Neuronal stem cell (in vitro differentiated cells): Measurements from ENCODE around the gene JAK2.

Source experiments
- DNase-seq: peaks from one replicate; pipeline ENCODE4 v3.0.0-alpha.2; 2013; ENCODE audit warnings: low spot score
- H2AFZ ChIP-seq: one replicate; pipeline ENCODE4 v1.6.1; 2013; ENCODE audit warnings: mild to moderate bottlenecking, low read length, inconsistent platforms
- H2AK5ac ChIP-seq: 2 replicates; pipeline ENCODE4 v1.6.1; 2013; ENCODE audit warnings: low read depth, mild to moderate bottlenecking, inconsistent platforms, low read length, moderate library complexity, mixed read lengths
- H2BK120ac ChIP-seq: 2 replicates; pipeline ENCODE4 v1.6.1; 2013; ENCODE audit warnings: low read depth, mild to moderate bottlenecking, inconsistent platforms, low read length, moderate library complexity, mixed read lengths
- H2BK12ac ChIP-seq: one replicate; pipeline ENCODE4 v1.6.1; 2013; ENCODE audit warnings: low read length, inconsistent platforms
- H2BK15ac ChIP-seq: 2 replicates; pipeline ENCODE4 v1.6.1; 2013; ENCODE audit warnings: mild to moderate bottlenecking, low read length, inconsistent platforms, mixed read lengths
- H2BK5ac ChIP-seq: one replicate; pipeline ENCODE4 v1.6.1; 2013; ENCODE audit warnings: inconsistent platforms, mild to moderate bottlenecking, low read length, moderate library complexity
- H3K14ac ChIP-seq: one replicate; pipeline ENCODE4 v1.6.1; 2013; ENCODE audit warnings: low read length, inconsistent platforms
- H3K18ac ChIP-seq: 2 replicates; pipeline ENCODE4 v1.6.1; 2013; ENCODE audit warnings: low read length, inconsistent platforms
- H3K23ac ChIP-seq: 2 replicates; pipeline ENCODE4 v1.6.1; 2013; ENCODE audit warnings: low read depth, mild to moderate bottlenecking, mixed read lengths, low read length, inconsistent platforms; ENCODE audit not compliant: poor library complexity
- H3K27ac ChIP-seq: replicated peaks from 3 replicates; pipeline ENCODE4 v1.5.1; 2013; ENCODE audit warnings: low read length, inconsistent platforms
- H3K27me3 ChIP-seq, 3 experiments: 2 replicates each; pipeline ENCODE4 v1.6.1; 2013; ENCODE audit warnings: low read length in 3 of 3, mild to moderate bottlenecking in 2 of 3, inconsistent platforms in 1 of 3, low read depth in 1 of 3, mixed read lengths in 1 of 3, moderate library complexity in 1 of 3; ENCODE audit not compliant: control insufficient read depth in 3 of 3, insufficient read depth in 3 of 3
- H3K36me3 ChIP-seq, 2 donors: replicated peaks in 1 of 2; 2 replicates each; pipeline ENCODE4 v1.6.1; 2013; ENCODE audit warnings: low read length in 2 of 2; ENCODE audit not compliant: control insufficient read depth in 2 of 2, insufficient read depth in 2 of 2
- H3K4ac ChIP-seq: 2 replicates; pipeline ENCODE4 v1.6.1; 2013; ENCODE audit warnings: inconsistent platforms, mild to moderate bottlenecking, low read length, moderate library complexity
- H3K4me1 ChIP-seq, 2 donors: 1 replicate in 1 of 2; 2 replicates in 1 of 2; pipeline ENCODE4 v1.6.1; 2013; ENCODE audit warnings: low read length in 2 of 2, low read depth in 1 of 2; ENCODE audit not compliant: control insufficient read depth in 2 of 2, insufficient read depth in 1 of 2
- H3K4me2 ChIP-seq: one replicate; pipeline ENCODE4 v1.6.1; 2013; ENCODE audit warnings: mild to moderate bottlenecking, low read length, inconsistent platforms; ENCODE audit not compliant: insufficient read depth, poor library complexity, severe bottlenecking
- H3K4me3 ChIP-seq, 2 donors: 2 replicates each; pipeline ENCODE4 v1.5.1; 2013; ENCODE audit warnings: low read length in 2 of 2, mild to moderate bottlenecking in 2 of 2, inconsistent platforms in 1 of 2, moderate library complexity in 1 of 2
- H3K79me1 ChIP-seq: one replicate; pipeline ENCODE4 v1.6.1; 2013; ENCODE audit warnings: low read depth, mild to moderate bottlenecking, inconsistent platforms, low read length, moderate library complexity
- H3K9ac ChIP-seq: one replicate; pipeline ENCODE4 v1.6.1; 2013; ENCODE audit warnings: mild to moderate bottlenecking, low read depth, low read length, inconsistent platforms; ENCODE audit not compliant: poor library complexity
- H3K9me3 ChIP-seq, 2 donors: replicated peaks in 1 of 2; 2 replicates each; pipeline versions ENCODE3 to v1.6.1; 2013; ENCODE audit warnings: low read length in 2 of 2, mild to moderate bottlenecking in 2 of 2, inconsistent platforms in 1 of 2, low read depth in 1 of 2, mixed read lengths in 1 of 2, moderate library complexity in 1 of 2; ENCODE audit not compliant: control insufficient read depth in 2 of 2, insufficient read depth in 1 of 2
- H4K8ac ChIP-seq: one replicate; pipeline ENCODE4 v1.6.1; 2013; ENCODE audit warnings: low read depth, mild to moderate bottlenecking, inconsistent platforms, low read length, moderate library complexity
- H4K91ac ChIP-seq: one replicate; pipeline ENCODE4 v1.6.1; 2013; ENCODE audit warnings: low read length, low read depth, mild to moderate bottlenecking, inconsistent platforms; ENCODE audit not compliant: poor library complexity
- WGBS, 2 donors: extraction: QIAGEN DNeasy Blood & Tissue Kit; methylation state at CpG; one replicate each; pipeline ENCODE4 v1.1.7; 2013; ENCODE audit warnings: missing lambda C conversion rate in 2 of 2, mixed read lengths in 1 of 2; ENCODE audit not compliant: insufficient read length in 2 of 2, insufficient replicate concordance in 1 of 2; ENCODE audit errors: extremely low coverage in 2 of 2; 5-methylcytosine and 5-hydroxymethylcytosine counted together

JAK2 gene

DNA sequence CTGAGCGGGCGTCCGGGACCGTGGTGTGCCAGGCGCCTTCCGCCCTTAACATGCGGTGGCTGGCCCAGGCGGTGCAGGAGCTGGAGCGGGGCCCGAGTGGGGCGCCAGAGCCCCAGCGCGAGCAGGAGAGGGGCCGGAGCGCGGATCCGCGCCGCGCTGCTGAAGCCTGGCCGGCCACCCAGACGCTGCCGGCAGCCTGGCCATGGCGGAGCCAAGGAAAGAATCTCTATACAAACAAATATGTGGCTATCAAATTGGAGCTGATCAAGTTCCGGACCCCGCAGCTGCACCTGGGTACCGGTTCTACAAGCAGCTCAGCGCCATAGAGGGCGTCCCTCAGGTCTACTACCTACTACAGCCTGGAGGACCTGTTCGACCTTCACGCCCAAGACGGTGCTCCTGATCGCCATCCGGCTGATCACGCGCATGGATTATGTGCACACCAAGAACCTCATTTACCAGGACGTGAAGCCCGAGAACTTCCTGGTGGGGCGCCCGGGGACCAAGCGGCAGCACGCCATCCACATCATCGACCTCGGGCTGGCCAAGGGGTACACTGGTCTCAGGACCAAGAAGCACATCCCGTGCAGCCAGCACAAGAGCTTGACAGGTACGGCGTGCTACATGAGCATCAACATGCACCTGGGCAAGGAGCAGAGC is 55.8 kb downstream of the JAK2 start:
- no CpG with 5 or more reads among the region's 47 CpGs for WGBS, 2 donors

DNA sequence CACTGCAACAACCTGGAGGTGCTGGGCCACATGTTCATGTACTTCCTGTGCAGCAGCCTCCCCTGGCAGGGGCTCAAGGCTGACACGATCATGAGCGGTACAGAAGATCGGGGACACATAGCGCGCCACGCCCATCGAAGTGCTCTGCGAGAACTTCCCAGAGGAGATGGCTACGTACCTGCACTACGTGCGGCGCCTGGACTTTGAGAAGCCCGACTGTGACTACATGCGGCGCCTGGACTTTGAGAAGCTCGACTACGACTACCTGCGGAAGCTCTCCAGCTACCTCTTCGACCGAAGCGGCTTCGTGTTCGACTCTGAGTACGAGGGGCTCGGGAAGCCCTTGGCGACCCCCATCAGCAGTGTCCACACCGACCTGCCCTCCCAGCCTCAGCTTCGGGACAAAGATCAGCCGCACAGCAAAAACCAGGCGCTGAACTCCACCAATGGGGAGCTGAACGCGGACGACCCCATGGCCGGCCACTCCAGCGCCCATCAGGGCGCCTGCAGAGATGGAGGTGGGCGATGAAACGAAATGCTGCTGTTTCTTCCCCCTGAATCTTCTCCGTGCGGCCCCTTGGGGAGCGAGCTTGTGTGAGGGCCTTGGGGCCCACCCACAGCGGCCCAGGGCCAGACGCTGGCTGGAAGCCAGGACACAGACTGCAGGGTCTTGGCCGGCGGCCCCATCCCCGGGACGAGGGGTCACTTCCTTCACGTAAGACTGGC is 56.5 kb downstream of the JAK2 start:
- WGBS, 2 donors, result no CpG with 5 or more reads among the region's 48 CpGs
- no peak overlapping the region for H2AK5ac ChIP-seq
- peaks cover 9 to 12% of the 10 kb centered on the region in 2 donors for H3K9me3 ChIP-seq
- H2AFZ ChIP-seq, result no peak overlapping the region
- peak overlapping the region; percentile 31 for H3K14ac ChIP-seq
- H3K79me1 ChIP-seq, result no peaks in the 10 kb centered on the region
- no peak overlapping the region for H3K27ac ChIP-seq
- H3K4ac ChIP-seq, result no peak overlapping the region
- no peak overlapping the region for H2BK5ac ChIP-seq
- H2BK120ac ChIP-seq, result no peak overlapping the region
- no peak overlapping the region for H3K23ac ChIP-seq
- H3K4me2 ChIP-seq, result no peak overlapping the region
- H3K4me1 ChIP-seq, result no peaks in the 10 kb centered on the region
- H3K27me3 ChIP-seq, result no peaks in the 10 kb centered on the region
- no peak overlapping the region for H2BK12ac ChIP-seq
- H3K4me3 ChIP-seq, result no peak overlapping the region
- no peak overlapping the region for H4K91ac ChIP-seq
- no peak overlapping the region for H4K8ac ChIP-seq
- peak overlapping the region; percentile 58 for H3K18ac ChIP-seq
- DNase-seq, result no peak
- H3K36me3 ChIP-seq, result peaks cover 0 to 6% of the 10 kb centered on the region in 2 donors
- no peak overlapping the region for H3K9ac ChIP-seq
- no peak overlapping the region for H2BK15ac ChIP-seq

More for the DNA sequence above, 55.8 kb downstream of the JAK2 start:
- Histone ChIP-seq H3K4me3 (no peak overlapping the region), H3K23ac (no peak overlapping the region), H2BK120ac (no peak overlapping the region), H3K36me3 (peaks cover 0 to 6% of the 10 kb centered on the region in 2 donors), H3K14ac (peak overlapping the region; percentile 31), H3K4me2 (no peak overlapping the region), H2AFZ (no peak overlapping the region), H3K4me1 (no peaks in the 10 kb centered on the region), H3K4ac (no peak overlapping the region), H3K79me1 (no peaks in the 10 kb centered on the region), H4K91ac (peak overlapping the region; percentile 53), H3K9ac (no peak overlapping the region), H4K8ac (no peak overlapping the region), H2BK5ac (no peak overlapping the region), H3K27ac (no peak overlapping the region), H2BK15ac (no peak overlapping the region), H3K27me3 (no peaks in the 10 kb centered on the region), H2BK12ac (no peak overlapping the region), H2AK5ac (no peak overlapping the region), H3K9me3 (peaks cover 9 to 12% of the 10 kb centered on the region in 2 donors), H3K18ac (peak overlapping the region; percentile 58)
- no peak for DNase-seq

DNA sequence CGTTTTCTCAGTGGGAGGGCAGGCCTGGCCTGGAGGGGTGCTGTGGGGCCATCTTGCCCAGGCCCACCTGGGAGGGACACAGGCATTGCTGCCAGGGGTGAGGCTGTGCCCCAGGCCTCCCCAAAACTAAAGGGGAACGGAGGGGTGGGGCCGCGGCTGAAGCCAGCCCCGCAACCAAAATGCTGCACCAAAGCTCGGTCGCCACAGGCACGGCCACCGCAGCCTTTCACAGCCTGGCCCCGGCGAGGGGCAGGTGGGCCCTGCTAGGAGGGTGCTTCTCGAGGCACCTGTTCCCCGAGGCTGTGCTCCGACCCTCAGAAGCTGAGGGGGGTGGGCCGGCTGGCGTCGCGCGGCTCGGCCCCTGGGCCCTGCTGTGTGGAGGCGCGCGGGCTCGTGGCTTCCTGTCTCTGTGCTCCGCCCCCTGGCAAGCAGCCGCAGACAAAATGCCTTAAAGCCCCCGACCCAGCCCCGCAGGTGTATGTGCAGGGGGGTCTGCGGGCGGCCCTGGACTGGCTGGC is 57.6 kb downstream of the JAK2 start:
- Histone ChIP-seq H3K79me1 (no peaks in the 10 kb centered on the region), H3K4me1 (no peaks in the 10 kb centered on the region), H3K36me3 (peaks cover 0 to 6% of the 10 kb centered on the region in 2 donors), H3K27ac (no peak overlapping the region), H3K23ac (no peak overlapping the region), H3K14ac (peak overlapping the region; percentile 31), H2AK5ac (peak overlapping the region; percentile 63), H4K91ac (no peak overlapping the region), H3K9ac (no peak overlapping the region), H2BK5ac (peak overlapping the region; percentile 24), H3K4ac (no peak overlapping the region), H4K8ac (no peak overlapping the region), H2BK120ac (no peak overlapping the region), H3K4me2 (no peak overlapping the region), H2BK12ac (no peak overlapping the region), H3K18ac (peak overlapping the region; percentile 76), H3K4me3 (peak overlapping the region in 1 of 2 donors; percentile 54), H2AFZ (no peak overlapping the region), H2BK15ac (no peak overlapping the region), H3K9me3 (peaks cover 9 to 12% of the 10 kb centered on the region in 2 donors), H3K27me3 (no peaks in the 10 kb centered on the region)
- DNase-seq, result no peak
- WGBS, 2 donors, result no CpG with 5 or more reads among the region's 30 CpGs

DNA sequence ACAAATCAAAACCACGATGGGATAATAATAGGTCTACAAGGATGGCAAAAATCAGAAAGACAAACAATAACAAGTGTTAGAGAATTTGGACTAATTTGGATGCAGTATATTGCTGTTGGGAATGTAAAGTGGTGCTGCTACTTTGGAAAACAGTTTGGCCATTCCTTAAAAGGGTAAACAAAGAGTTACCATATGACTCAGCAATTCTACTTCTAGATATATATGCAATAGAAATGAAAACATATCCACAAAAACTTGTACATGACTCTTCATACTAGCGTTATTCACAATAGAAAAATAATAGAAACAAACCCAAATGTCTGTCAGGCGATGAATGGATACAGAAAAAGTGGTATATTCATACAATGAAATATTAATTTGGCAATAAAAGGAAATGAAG is 58.3 kb downstream of the JAK2 start:
- no peak overlapping the region for H2AFZ ChIP-seq
- no peak overlapping the region for H2BK5ac ChIP-seq
- H3K36me3 ChIP-seq, result peaks cover 0 to 6% of the 10 kb centered on the region in 2 donors
- peaks cover 9 to 12% of the 10 kb centered on the region in 2 donors for H3K9me3 ChIP-seq
- H3K4me2 ChIP-seq, result no peak overlapping the region
- no peak overlapping the region for H3K4me3 ChIP-seq
- no peak overlapping the region for H2AK5ac ChIP-seq
- H3K14ac ChIP-seq, result no peak overlapping the region
- no peak for DNase-seq
- H3K27ac ChIP-seq, result no peak overlapping the region
- H3K9ac ChIP-seq, result no peak overlapping the region
- WGBS, 2 donors, result no CpG with 5 or more reads among the region's 3 CpGs
- no peaks in the 10 kb centered on the region for H3K79me1 ChIP-seq
- no peak overlapping the region for H2BK12ac ChIP-seq
- no peak overlapping the region for H3K23ac ChIP-seq
- no peak overlapping the region for H4K91ac ChIP-seq
- H2BK15ac ChIP-seq, result no peak overlapping the region
- H3K4ac ChIP-seq, result no peak overlapping the region
- H2BK120ac ChIP-seq, result no peak overlapping the region
- no peaks in the 10 kb centered on the region for H3K27me3 ChIP-seq
- H3K4me1 ChIP-seq, result no peaks in the 10 kb centered on the region
- H4K8ac ChIP-seq, result no peak overlapping the region
- no peak overlapping the region for H3K18ac ChIP-seq
